ENCODE results near the gene BRINP1.

Gene BRINP1

GRCh38 chr9:119349351-119349825 is 19.8 kb downstream of the BRINP1 start:
- in situ Hi-C loops (cut with MboI; ENCODE audit: low sequenced_read_pairs): no loop called here

- in situ Hi-C loops (cut with MboI; ENCODE audit: low sequenced_read_pairs): no loop called here
Observed at GRCh38 chr9:119343059-119343990, 25.9 kb downstream of the BRINP1 start.

- in situ Hi-C loops (cut with MboI; ENCODE audit: low sequenced_read_pairs): no loop called here
Observed at GRCh38 chr9:119339056-119339455, 30.2 kb downstream of the BRINP1 start.

GRCh38 chr9:119337573-119337972 is 31.7 kb downstream of the BRINP1 start:
- in situ Hi-C loops (cut with MboI; ENCODE audit: low sequenced_read_pairs): no loop called here

GRCh38 chr9:119334745-119335144 is 34.5 kb downstream of the BRINP1 start:
- in situ Hi-C loops (cut with MboI; ENCODE audit: low sequenced_read_pairs): no loop called here

- in situ Hi-C loops (cut with MboI; ENCODE audit: low sequenced_read_pairs): no loop called here
Observed at GRCh38 chr9:119333507-119334229, 35.6 kb downstream of the BRINP1 start.

GRCh38 chr9:119332522-119332921 is 36.7 kb downstream of the BRINP1 start:
- in situ Hi-C loops (cut with MboI; ENCODE audit: low sequenced_read_pairs): no loop called here

GRCh38 chr9:119322184-119322583 is 47.1 kb downstream of the BRINP1 start:
- in situ Hi-C loops (cut with MboI; ENCODE audit: low sequenced_read_pairs): no loop called here

- in situ Hi-C loops (cut with MboI; ENCODE audit: low sequenced_read_pairs): no loop called here
Observed at GRCh38 chr9:119318371-119318770, 50.9 kb downstream of the BRINP1 start.

- in situ Hi-C loops (cut with MboI; ENCODE audit: low sequenced_read_pairs): no loop called here
Observed at GRCh38 chr9:119313846-119314245, 55.4 kb downstream of the BRINP1 start.

- in situ Hi-C loops (cut with MboI; ENCODE audit: low sequenced_read_pairs): no loop called here
Observed at GRCh38 chr9:119310741-119311140, 58.5 kb downstream of the BRINP1 start.

GRCh38 chr9:119307471-119307870 is 61.8 kb downstream of the BRINP1 start:
- in situ Hi-C loops (cut with MboI; ENCODE audit: low sequenced_read_pairs): no loop called here

GRCh38 chr9:119304555-119304954 is 64.7 kb downstream of the BRINP1 start:
- in situ Hi-C loops (cut with MboI; ENCODE audit: low sequenced_read_pairs): no loop called here

- in situ Hi-C loops (cut with MboI; ENCODE audit: low sequenced_read_pairs): no loop called here
Observed at GRCh38 chr9:119302988-119303698, 66.1 kb downstream of the BRINP1 start.

- in situ Hi-C loops (cut with MboI; ENCODE audit: low sequenced_read_pairs): no loop called here
Observed at GRCh38 chr9:119298076-119298853, 71.0 kb downstream of the BRINP1 start.

GRCh38 chr9:119291554-119291953 is 77.7 kb downstream of the BRINP1 start:
- in situ Hi-C loops (cut with MboI; ENCODE audit: low sequenced_read_pairs): no loop called here

GRCh38 chr9:119289740-119290433 is 79.3 kb downstream of the BRINP1 start:
- in situ Hi-C loops (cut with MboI; ENCODE audit: low sequenced_read_pairs): no loop called here

- in situ Hi-C loops (cut with MboI; ENCODE audit: low sequenced_read_pairs): no loop called here
Observed at GRCh38 chr9:119284587-119285337, 84.5 kb downstream of the BRINP1 start.

- in situ Hi-C loops (cut with MboI; ENCODE audit: low sequenced_read_pairs): no loop called here
Observed at GRCh38 chr9:119284118-119284517, 85.1 kb downstream of the BRINP1 start.

All from HL-60/S4 (cell line).